Measurements from ENCODE around the gene ARHGDIB.

Gene ARHGDIB

DNA sequence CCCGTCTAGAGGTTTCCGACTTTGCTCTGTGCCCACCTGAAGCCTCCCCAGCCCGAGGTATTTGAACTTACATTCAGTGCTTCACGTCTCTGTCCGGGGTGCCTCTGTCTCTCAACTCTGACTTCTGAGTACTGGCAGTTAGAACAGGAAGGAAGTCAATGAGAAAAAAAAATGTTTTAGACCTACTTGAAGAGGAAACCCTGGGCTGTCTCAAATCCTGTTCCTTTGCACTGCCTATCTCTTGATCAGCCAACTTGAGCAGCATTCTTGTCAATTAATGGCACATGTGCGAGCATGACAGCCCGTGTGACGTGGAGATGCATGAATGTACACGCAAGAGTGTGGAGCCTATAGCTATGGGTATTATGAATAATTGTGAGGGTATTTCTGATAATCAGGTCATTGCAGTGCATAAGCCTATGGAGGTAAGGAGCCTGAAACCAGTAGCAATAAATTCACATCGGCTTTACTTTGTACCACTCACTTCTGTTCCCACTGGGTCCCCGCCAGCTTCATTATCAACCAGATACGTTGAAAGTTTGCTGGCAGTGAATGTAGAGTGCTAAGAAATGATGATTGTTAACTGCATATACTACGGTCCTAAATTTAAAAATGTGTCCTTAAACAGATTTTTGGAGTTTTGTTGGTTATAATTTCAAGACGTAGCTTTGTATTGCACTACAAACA lies at the start of gene ARHGDIB:
TSS of gene ARHGDIB (minus strand) at position 136 of the 687 bp plus-strand sequence. CDS start 10,889 bp downstream, outside the sequence.
- H3K4me3 Mint-ChIP-seq, result peak within 1 kb of the TSS; percentile 98
- peak within 1 kb of the TSS; percentile 99 for H3K27ac Mint-ChIP-seq
- peaks cover 2% of the 10 kb centered on the region for H3K9me3 Mint-ChIP-seq
- H3K4me1 Mint-ChIP-seq (ENCODE audit: low read depth), result peaks cover 64% of the 10 kb centered on the region
- H3K36me3 Mint-ChIP-seq (ENCODE audit: low read depth), result peaks cover 44% of the 10 kb centered on the region
- peak; percentile 73 for DNase-seq
- no peaks in the 10 kb centered on the region for H3K27me3 Mint-ChIP-seq

DNA sequence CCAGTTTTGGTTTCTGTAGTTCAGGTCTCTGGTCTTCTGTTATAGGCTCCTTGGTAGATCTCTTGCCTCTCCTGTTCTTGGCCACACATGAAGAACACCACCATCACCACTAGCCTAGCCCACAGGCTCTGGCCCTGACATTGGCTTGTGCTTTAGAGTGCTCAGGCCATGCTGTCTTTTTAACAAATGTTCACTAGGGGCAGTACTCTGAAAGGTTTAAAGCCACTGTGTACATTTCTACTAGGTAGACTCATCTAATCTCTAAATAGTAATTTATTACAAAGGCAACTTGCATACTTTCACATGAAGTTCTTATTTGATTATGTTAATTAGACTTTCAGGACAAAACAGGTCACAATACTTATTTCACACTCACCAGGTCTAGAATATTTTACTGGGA lies 49.8 kb upstream of the ARHGDIB start:
- no peak for DNase-seq
- no peak overlapping the region for H3K27ac Mint-ChIP-seq
- no peaks in the 10 kb centered on the region for H3K4me1 Mint-ChIP-seq (ENCODE audit: low read depth)
- H3K36me3 Mint-ChIP-seq (ENCODE audit: low read depth), result no peaks in the 10 kb centered on the region
- no peaks in the 10 kb centered on the region for H3K9me3 Mint-ChIP-seq
- no peak overlapping the region for H3K4me3 Mint-ChIP-seq
- peaks cover 15% of the 10 kb centered on the region for H3K27me3 Mint-ChIP-seq

DNA sequence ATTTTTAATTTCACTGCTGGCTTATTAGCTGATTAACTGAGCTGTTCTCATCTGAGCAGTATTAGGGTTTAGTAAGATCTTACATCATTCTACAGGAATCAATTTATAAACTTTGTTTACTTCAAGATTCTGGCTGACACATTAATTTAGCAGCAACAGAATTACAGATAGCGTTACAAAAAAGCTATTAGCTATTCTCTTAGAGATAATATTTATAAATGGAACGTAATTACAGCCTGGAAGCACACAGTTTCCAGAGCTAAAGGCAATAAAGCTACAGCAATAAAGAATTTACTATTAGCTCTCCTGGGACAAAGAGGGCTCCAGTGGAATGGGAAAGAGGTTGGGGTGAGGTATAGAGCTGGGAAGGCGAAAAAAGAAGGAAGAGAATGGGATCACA lies 46.1 kb upstream of the ARHGDIB start:
- Mint-ChIP-seq H3K27me3 (peaks cover 37% of the 10 kb centered on the region), H3K4me1 (ENCODE audit: low read depth) (no peaks in the 10 kb centered on the region), H3K9me3 (no peaks in the 10 kb centered on the region), H3K27ac (no peak overlapping the region), H3K36me3 (ENCODE audit: low read depth) (no peaks in the 10 kb centered on the region), H3K4me3 (no peak overlapping the region)
- DNase-seq, result no peak

DNA sequence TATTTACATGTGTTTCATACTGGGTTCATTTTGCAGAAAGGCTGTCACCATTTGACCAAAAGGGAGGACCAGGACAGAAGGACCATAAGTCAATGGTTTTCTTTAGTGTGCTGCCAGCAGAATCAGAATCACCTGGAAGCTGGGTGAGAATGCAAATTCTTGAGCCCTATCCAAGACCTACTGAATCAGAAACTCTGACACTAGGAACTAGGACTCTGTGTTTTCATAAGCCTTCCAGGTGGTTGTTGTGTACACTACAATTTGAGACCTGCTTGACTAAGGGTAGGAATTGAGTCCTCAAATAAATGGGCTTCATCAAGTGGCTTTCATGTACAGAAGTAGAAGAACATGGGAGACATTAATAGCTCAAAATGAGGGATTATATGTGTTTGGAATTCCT lies 43.7 kb upstream of the ARHGDIB start:
- H3K27me3 Mint-ChIP-seq, result peaks cover 48% of the 10 kb centered on the region
- DNase-seq, result no peak
- H3K27ac Mint-ChIP-seq, result no peak overlapping the region
- no peaks in the 10 kb centered on the region for H3K4me1 Mint-ChIP-seq (ENCODE audit: low read depth)
- no peaks in the 10 kb centered on the region for H3K36me3 Mint-ChIP-seq (ENCODE audit: low read depth)
- no peak overlapping the region for H3K4me3 Mint-ChIP-seq
- H3K9me3 Mint-ChIP-seq, result no peaks in the 10 kb centered on the region

DNA sequence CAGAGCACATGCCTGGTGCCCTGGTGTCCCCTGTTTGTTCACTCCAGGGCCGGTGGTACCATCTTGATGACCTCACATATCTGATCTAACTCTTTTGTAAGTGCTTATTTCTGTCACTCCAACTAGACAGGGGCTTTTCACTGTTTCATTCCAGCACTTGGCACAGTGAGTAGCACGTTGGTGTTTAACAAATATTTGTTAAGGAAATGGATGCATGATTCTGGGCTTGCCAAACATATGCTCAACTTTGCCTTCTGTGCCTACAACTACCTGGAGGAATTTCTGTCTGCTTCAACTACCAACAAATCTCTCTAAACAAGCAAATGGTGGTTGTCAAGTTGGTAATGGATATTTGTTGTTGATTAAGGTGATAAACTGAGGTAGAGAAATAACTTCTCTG lies 43.0 kb upstream of the ARHGDIB start:
- H3K27me3 Mint-ChIP-seq, result peaks cover 42% of the 10 kb centered on the region
- H3K36me3 Mint-ChIP-seq (ENCODE audit: low read depth), result no peaks in the 10 kb centered on the region
- H3K4me3 Mint-ChIP-seq, result no peak overlapping the region
- H3K27ac Mint-ChIP-seq, result no peak overlapping the region
- no peaks in the 10 kb centered on the region for H3K9me3 Mint-ChIP-seq
- no peak for DNase-seq
- no peaks in the 10 kb centered on the region for H3K4me1 Mint-ChIP-seq (ENCODE audit: low read depth)

DNA sequence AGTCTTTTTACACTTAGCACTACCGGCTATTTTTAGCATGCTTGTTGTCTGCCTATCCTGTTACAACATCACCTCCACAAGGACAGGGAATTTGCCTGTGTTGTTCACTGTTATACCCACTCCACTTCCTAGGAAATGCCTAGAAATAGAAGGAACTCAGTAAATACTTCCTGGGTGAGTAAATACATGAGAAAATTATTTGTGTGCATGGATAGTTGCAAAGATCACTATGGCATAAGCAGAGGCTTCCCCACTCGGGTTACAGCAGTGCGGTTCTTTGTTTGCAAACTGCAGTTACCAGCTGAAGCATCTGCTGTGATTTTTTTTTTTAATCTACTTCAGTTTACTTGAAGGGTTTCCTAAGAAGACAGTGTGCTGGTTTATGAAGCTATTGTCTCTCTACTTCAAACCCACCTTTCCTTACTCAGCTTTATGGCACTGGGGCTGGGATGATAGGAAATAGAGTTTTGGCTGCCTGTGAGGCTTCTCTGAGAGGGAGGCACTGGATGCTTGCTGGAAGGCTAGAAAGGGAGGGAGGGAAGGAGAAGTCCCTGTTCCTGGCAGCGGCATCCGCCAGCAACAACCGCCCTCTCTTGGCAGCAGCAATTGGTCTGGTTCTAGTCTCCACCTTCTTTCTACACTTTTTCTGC lies 40.5 kb upstream of the ARHGDIB start:
- no peak overlapping the region for H3K27ac Mint-ChIP-seq
- no peaks in the 10 kb centered on the region for H3K9me3 Mint-ChIP-seq
- no peak for DNase-seq
- no peaks in the 10 kb centered on the region for H3K4me1 Mint-ChIP-seq (ENCODE audit: low read depth)
- no peaks in the 10 kb centered on the region for H3K36me3 Mint-ChIP-seq (ENCODE audit: low read depth)
- no peak overlapping the region for H3K4me3 Mint-ChIP-seq
- H3K27me3 Mint-ChIP-seq, result peaks cover 36% of the 10 kb centered on the region

DNA sequence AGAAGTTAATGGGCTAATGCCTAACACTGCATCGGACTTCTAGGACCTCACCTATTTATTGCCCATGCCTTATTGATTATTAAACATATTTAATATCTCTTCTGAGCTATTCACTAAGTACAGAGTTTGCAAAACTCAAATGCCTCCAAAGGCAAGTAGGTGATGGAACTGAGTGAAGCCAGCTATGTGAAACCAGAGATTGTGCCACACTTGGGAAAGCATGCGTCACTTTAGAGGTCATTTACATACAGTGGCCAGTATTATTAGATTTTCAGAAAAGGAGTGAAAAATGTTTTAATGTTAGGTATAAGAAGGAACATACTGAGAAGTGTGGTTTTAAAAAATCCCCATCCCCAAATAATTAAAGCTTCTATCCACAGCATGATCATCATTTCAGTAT lies 39.2 kb upstream of the ARHGDIB start:
- DNase-seq, result no peak
- no peaks in the 10 kb centered on the region for H3K9me3 Mint-ChIP-seq
- no peaks in the 10 kb centered on the region for H3K36me3 Mint-ChIP-seq (ENCODE audit: low read depth)
- peaks cover 29% of the 10 kb centered on the region for H3K27me3 Mint-ChIP-seq
- no peak overlapping the region for H3K27ac Mint-ChIP-seq
- H3K4me3 Mint-ChIP-seq, result no peak overlapping the region
- peaks cover 4% of the 10 kb centered on the region for H3K4me1 Mint-ChIP-seq (ENCODE audit: low read depth)

DNA sequence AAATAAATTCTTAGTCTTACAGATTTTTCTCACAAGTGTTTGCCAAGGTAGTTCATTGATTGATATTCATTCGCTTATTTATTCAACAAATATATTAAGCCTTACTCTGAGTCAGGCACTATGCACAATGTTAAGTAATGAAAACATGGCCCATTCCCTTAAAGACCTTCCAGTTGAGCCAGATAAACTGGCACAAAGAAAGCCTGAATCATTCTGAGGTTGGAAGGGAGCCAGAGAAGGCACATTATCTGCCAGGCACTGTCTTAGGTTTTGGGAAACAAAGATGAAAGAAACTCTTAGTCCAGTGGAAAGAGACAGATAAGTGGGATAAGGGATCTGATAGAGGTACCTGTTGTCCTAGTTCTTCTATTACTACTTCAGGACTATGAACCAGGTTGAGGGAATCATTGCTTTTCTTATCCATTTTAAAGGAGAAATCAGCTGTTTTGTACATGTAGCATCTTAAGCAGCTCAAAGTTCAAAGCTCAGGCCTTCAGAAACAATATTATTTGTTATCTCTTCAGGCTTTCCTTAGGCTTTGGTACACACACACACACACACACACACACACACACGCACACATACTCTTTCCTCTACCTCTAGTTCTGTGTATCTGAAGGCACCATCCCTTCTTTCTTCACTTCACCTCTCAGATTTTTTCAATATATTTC lies 38.4 kb upstream of the ARHGDIB start:
- DNase-seq, result no peak
- Mint-ChIP-seq H3K4me1 (ENCODE audit: low read depth) (peaks cover 11% of the 10 kb centered on the region), H3K27ac (no peak overlapping the region), H3K9me3 (no peaks in the 10 kb centered on the region), H3K4me3 (no peak overlapping the region), H3K27me3 (peaks cover 29% of the 10 kb centered on the region), H3K36me3 (ENCODE audit: low read depth) (no peaks in the 10 kb centered on the region)

DNA sequence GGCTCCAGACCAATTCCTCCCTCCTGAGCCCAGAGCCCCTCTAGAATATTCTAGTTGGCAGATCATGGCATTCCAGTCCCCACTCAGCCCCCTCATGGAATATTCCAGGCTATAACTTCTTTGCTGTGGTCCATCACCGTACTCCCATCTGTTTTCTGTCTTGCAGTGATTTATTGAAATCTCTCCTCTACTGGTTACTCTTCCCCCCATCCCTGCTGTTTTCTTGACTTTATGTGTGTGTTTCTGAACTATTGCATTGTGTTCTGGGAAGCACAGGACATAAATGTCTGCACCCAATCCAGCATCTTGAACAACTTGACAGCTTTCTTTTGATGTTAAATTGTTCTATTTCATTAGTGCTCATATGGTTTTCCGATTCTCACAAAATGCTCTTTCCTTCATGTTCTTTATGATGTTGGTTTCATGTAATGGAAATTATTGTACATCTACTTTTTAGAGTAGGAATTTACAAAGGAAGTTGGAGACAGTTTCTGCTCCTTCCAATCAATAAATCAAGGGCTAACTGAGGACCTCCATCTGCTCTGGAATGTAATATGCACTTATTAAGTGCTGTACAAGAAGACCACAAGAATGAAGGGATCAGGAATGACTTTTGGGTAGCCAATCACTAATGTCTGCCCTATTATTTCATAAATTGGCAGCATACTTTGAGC lies 37.8 kb upstream of the ARHGDIB start:
- Mint-ChIP-seq H3K27me3 (peaks cover 25% of the 10 kb centered on the region), H3K4me1 (ENCODE audit: low read depth) (peaks cover 18% of the 10 kb centered on the region), H3K9me3 (no peaks in the 10 kb centered on the region), H3K4me3 (no peak overlapping the region), H3K27ac (no peak overlapping the region), H3K36me3 (ENCODE audit: low read depth) (no peaks in the 10 kb centered on the region)
- no peak for DNase-seq

DNA sequence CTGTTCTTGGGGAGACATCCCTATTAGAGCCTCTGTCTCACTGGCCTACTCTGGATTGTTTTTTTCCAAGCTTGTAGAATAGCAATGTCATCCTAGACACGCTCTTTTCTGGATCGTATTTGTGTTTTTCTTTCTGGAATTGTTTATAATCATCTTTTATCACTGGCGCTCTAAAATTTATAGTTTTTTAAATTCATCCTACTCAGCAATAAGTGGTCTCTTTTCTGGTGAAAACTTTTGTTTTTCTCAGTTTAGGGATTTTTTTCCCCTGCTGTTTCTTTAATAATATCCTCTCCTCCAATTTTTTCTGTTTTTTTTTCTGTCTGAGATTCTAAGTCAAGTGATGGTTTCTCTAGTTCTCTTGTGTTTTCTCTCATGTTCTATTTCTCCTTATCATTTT lies 36.6 kb upstream of the ARHGDIB start:
- no peak overlapping the region for H3K4me3 Mint-ChIP-seq
- H3K4me1 Mint-ChIP-seq (ENCODE audit: low read depth), result peaks cover 28% of the 10 kb centered on the region
- H3K9me3 Mint-ChIP-seq, result no peaks in the 10 kb centered on the region
- no peak overlapping the region for H3K27ac Mint-ChIP-seq
- no peak for DNase-seq
- H3K36me3 Mint-ChIP-seq (ENCODE audit: low read depth), result no peaks in the 10 kb centered on the region
- peaks cover 14% of the 10 kb centered on the region for H3K27me3 Mint-ChIP-seq

DNA sequence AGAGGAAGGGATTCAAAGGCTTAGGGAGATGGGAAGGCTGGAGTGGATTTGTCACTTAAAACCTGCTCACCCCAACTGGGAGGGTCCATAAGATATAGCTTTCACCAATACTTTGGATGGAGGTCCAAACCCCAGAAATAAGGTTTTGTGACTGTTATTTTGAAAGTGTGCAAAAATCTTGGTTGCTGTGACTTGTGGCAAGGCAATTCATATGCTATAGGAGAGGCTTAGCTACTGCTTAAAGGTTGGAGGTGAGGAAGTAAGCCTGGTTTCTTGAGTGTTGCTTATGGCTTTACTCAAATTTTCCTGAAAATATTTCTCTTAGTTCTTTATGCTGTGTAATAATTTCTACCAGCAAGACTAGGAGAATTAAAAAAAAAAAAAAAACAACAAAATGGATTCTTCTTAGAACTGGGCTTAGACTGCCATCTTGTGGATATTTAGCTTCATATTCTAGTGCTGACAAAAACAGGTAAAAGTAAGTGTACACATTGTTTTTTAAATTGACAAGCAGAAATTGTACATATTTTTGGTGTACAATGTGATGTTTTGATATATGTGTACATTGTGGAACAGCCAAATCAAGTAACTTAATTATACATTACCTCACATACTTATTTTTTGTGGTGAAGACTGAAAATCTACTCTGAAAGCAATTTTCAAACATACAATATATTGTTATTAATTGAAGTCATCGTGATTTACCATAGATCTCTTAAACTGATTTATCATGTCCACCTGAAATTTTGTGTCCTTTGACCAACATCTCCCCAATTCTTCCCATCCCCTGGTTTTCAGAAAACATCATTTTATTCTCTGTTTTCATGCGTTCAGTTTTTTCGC lies 34.4 kb upstream of the ARHGDIB start:
- Mint-ChIP-seq H3K9me3 (peaks cover 8% of the 10 kb centered on the region), H3K27me3 (no peaks in the 10 kb centered on the region), H3K27ac (peak overlapping the region; percentile 51), H3K4me3 (no peak overlapping the region), H3K36me3 (ENCODE audit: low read depth) (no peaks in the 10 kb centered on the region), H3K4me1 (ENCODE audit: low read depth) (peaks cover 31% of the 10 kb centered on the region)
- DNase-seq, result no peak

DNA sequence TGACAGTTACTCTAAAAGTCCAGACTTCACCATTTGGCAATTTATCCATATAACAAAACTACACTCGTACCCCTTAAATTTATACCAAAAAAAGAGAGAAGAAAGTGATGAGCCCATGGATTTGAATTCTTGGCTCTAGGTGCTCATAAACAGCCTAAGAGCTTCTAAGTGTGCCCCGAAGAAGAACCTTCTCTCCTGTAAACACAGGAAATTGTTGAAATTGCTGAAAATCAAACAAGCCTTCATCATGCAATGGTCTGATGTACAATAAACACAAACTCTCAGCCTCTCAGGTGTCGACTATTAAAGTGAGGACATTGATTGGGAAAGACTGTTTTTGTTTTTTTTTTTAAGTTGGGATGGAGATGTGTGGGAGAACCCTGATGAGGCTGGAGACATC lies 33.2 kb upstream of the ARHGDIB start:
- Mint-ChIP-seq H3K27me3 (no peaks in the 10 kb centered on the region), H3K36me3 (ENCODE audit: low read depth) (no peaks in the 10 kb centered on the region), H3K27ac (peak overlapping the region; percentile 58), H3K9me3 (peaks cover 12% of the 10 kb centered on the region), H3K4me3 (no peak overlapping the region), H3K4me1 (ENCODE audit: low read depth) (peaks cover 34% of the 10 kb centered on the region)
- no peak for DNase-seq

DNA sequence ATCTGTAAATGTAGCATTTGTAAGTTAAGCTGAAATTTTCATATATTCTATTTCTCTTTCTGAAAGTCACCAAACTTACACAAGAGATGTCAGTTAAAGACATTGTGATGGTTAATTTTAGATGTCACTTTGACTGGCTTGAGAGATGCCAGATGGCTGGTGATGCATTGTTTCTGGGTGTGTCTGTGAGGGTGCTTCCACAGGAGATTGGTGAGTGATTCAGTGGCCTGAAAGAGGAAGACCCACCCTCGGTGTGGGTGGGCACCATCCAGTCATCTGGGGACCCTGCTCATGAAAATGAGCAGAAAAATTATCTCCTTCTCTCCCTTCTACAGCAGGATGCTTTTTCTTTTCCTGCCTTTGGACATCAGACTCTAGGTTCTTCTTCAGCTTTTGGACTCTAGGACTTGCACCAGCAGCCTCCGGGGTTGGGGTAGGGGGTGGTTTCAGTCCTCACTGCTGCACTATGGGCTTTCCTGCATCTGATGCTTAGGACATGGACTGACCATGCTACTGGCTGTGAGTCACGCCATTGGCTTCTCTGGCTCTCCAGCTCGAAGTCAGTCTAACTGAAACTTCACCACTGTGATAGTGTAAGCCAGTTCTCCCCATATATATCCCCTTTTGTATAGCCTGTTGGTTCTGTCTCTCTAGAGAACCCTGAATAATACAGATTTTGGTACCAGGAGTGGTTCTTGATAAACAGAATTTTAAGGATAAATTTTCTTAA lies 32.3 kb upstream of the ARHGDIB start:
- H3K36me3 Mint-ChIP-seq (ENCODE audit: low read depth), result no peaks in the 10 kb centered on the region
- no peak overlapping the region for H3K4me3 Mint-ChIP-seq
- H3K27me3 Mint-ChIP-seq, result no peaks in the 10 kb centered on the region
- no peak for DNase-seq
- peaks cover 38% of the 10 kb centered on the region for H3K4me1 Mint-ChIP-seq (ENCODE audit: low read depth)
- H3K27ac Mint-ChIP-seq, result peak overlapping the region; percentile 58
- peaks cover 12% of the 10 kb centered on the region for H3K9me3 Mint-ChIP-seq

All from activated T-cell treated with anti-CD3 and anti-CD28 coated beads, Interleukin-2, amount 50 U/mL, for 24 hours (primary cell).